ENCODE data around the gene GLIS2. TPM values are rescaled to one million over a fixed set of nuclear protein-coding genes. Genes with fewer than 3 reads are reported as not detected.

Gene GLIS2
- total and polyA plus RNA-seq, 4 donors: 0.68 to 1.4 (median 1.1) TPM

- Histone ChIP-seq H3K4me3 (ENCODE audit: low read depth in 1 of 3, low read length in 3 of 3) (no peak overlapping the region), H3K4me1 (ENCODE audit: control insufficient read depth in 4 of 4, insufficient read depth in 4 of 4, low read length in 3 of 4) (peaks cover 22 to 74% (median 56%) of the 10 kb centered on the region in 4 donors), H3K27me3 (ENCODE audit: control insufficient read depth in 4 of 4, insufficient read depth in 4 of 4, low read length in 3 of 4) (no peaks in the 10 kb centered on the region), H3K9me3 (ENCODE audit: control insufficient read depth in 4 of 4, low read length in 3 of 4) (no peaks in the 10 kb centered on the region), H3K27ac (ENCODE audit: low read depth in 1 of 2, low read length in 2 of 2) (peak overlapping the region in 1 of 2 donors; percentile 19), H3K36me3 (ENCODE audit: control insufficient read depth in 4 of 4, insufficient read depth in 3 of 4, low read depth in 1 of 4, low read length in 3 of 4) (peaks cover 0 to 14% (median 5%) of the 10 kb centered on the region in 4 donors), H3K9ac (ENCODE audit: low read depth in 1 of 2, low read length in 2 of 2) (no peak overlapping the region)
- TF ChIP-seq HNF4A (conservative IDR thresholded peaks at IDR 0.05) (no peak), TAF1 (conservative IDR thresholded peaks at IDR 0.05) (no peak), HNF4G (IDR thresholded peaks at IDR 0.05) (no peak), JUND (IDR thresholded peaks at IDR 0.05) (no peak), MAX (IDR thresholded peaks at IDR 0.05) (no peak), SP1 (IDR thresholded peaks at IDR 0.05) (no peak), FOXA2 (IDR thresholded peaks at IDR 0.05) (no peak), FOXA1 (IDR thresholded peaks at IDR 0.05) (no peak), RAD21 (IDR thresholded peaks at IDR 0.05) (no peak), YY1 (IDR thresholded peaks at IDR 0.05) (no peak), RXRA (IDR thresholded peaks at IDR 0.05) (no peak), NR2F2 (IDR thresholded peaks at IDR 0.05) (no peak), CTCF (IDR thresholded peaks at IDR 0.05; ENCODE audit: low read depth, low read length, missing input control) (no peak), ZBTB33 (IDR thresholded peaks at IDR 0.05) (no peak), ATF3 (IDR thresholded peaks at IDR 0.05) (no peak), EGR1 (IDR thresholded peaks at IDR 0.05; ENCODE audit: low read depth in 2 of 2) (no peak)
- WGBS: 62% methylated on average over 12 of the region's 12 CpGs
- DNase-seq (ENCODE audit: low spot score): no peak
Observed at GRCh38 chr16:4377573-4378154, 61.8 kb downstream of the GLIS2 start.

GRCh38 chr16:4378161-4378666, 62.3 kb downstream of the GLIS2 start:
- H3K4me3 ChIP-seq (ENCODE audit: low read depth in 1 of 3, low read length in 3 of 3): no peak overlapping the region
- H3K9ac ChIP-seq (ENCODE audit: low read depth in 1 of 2, low read length in 2 of 2): no peak overlapping the region
- WGBS: 72% methylated on average over 15 of the region's 15 CpGs
- no peak overlapping the region for H3K27ac ChIP-seq (ENCODE audit: low read depth in 1 of 2, low read length in 2 of 2)
- no peaks in the 10 kb centered on the region for H3K27me3 ChIP-seq (ENCODE audit: control insufficient read depth in 4 of 4, insufficient read depth in 4 of 4, low read length in 3 of 4)
- H3K4me1 ChIP-seq (ENCODE audit: control insufficient read depth in 4 of 4, insufficient read depth in 4 of 4, low read length in 3 of 4): peaks cover 22 to 69% (median 53%) of the 10 kb centered on the region in 4 donors
- H3K9me3 ChIP-seq (ENCODE audit: control insufficient read depth in 4 of 4, low read length in 3 of 4): no peaks in the 10 kb centered on the region
- H3K36me3 ChIP-seq (ENCODE audit: control insufficient read depth in 4 of 4, insufficient read depth in 3 of 4, low read depth in 1 of 4, low read length in 3 of 4): peaks cover 0 to 17% (median 7%) of the 10 kb centered on the region in 4 donors
- DNase-seq (ENCODE audit: low spot score): no peak
- TF ChIP-seq HNF4G (IDR thresholded peaks at IDR 0.05) (no peak), REST (IDR thresholded peaks at IDR 0.05) (no peak), TAF1 (conservative IDR thresholded peaks at IDR 0.05) (no peak), GABPA (IDR thresholded peaks at IDR 0.05 in 1 of 2, conservative IDR thresholded peaks at IDR 0.05 in 1 of 2) (no peak), RAD21 (IDR thresholded peaks at IDR 0.05) (no peak), YY1 (IDR thresholded peaks at IDR 0.05) (no peak), ZBTB33 (IDR thresholded peaks at IDR 0.05) (no peak), CTCF (IDR thresholded peaks at IDR 0.05; ENCODE audit: low read depth, low read length, missing input control) (no peak), HNF4A (conservative IDR thresholded peaks at IDR 0.05) (no peak), RXRA (IDR thresholded peaks at IDR 0.05) (no peak), FOXA1 (IDR thresholded peaks at IDR 0.05) (no peak), NR2F2 (IDR thresholded peaks at IDR 0.05) (no peak), ATF3 (IDR thresholded peaks at IDR 0.05) (no peak)

Data from liver (tissue), 9 donors.